NCI-H82 treated with DMSO at 0.1 percent for 48 hours (cell line): ENCODE measurements around the gene OS9.

Experiments used
- DNase-seq: peaks from one replicate; lab custom pipeline; 2025; ENCODE audit not compliant: unreplicated experiment; lab: John Stamatoyannopoulos, UW

The OS9 gene

DNA sequence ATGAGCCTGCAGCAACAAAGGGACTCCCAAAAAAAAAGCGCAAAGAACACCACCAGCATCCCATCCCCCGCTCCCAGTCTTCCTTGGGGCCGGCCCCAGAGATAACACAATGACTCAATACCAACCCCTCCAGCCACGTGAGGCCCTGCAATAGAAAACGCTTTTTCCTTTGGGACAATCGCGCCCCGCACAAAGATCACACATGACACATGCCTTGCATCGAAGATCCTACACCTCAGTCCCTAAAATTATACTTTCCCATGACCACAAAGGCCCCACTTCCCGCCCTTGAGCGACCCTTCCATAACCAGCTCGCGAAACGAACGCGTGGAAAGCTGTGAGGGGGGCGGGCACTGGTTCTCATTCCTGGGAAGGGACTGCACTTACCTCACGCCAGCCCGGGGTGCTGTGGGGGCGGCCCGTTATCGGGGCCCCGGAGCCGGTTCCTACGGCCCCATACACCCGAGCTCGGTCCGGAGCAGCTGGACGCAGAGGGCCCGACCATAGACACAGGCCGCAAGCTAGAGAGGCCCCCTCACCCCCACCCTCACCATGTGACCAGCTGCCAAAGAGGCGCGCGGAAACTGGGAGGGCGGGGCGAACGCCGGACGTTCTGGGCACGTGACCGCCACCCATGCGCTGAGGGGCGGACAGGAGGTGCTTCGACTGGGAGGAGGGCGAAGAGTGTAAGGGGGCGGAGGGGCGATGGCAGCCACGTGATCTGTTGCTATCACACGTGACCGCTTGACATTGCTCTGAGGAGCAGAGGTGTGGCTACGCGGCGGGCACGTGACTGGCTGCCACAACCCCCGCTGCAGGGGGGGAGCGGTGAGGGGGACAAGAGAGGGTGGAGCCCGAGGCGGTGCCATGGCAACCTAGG lies 58.1 kb downstream of the OS9 start, which contains the start of gene CDK4:
TSS of gene CDK4 (minus strand) at position 523 of the 880 bp plus-strand sequence. CDS start 593 bp downstream, outside the sequence.
- DNase-seq, result peak; percentile 98

DNA sequence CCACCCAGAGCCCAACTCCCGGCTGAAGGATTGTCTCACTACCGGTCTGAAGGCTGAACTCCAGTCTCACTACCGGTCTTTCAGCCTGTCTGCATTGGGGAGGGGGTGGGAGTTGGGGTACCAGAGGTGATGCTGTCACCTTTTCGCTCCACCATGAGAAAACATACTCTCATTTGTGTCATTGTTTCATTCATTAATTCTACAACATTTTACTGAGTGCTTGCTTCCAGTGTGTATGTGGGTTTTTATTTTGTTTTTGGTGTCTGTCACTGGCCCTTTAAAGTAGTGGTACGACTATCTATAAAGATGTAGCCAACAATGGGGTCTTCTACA lies 58.7 kb downstream of the OS9 start:
- DNase-seq, result no peak

DNA sequence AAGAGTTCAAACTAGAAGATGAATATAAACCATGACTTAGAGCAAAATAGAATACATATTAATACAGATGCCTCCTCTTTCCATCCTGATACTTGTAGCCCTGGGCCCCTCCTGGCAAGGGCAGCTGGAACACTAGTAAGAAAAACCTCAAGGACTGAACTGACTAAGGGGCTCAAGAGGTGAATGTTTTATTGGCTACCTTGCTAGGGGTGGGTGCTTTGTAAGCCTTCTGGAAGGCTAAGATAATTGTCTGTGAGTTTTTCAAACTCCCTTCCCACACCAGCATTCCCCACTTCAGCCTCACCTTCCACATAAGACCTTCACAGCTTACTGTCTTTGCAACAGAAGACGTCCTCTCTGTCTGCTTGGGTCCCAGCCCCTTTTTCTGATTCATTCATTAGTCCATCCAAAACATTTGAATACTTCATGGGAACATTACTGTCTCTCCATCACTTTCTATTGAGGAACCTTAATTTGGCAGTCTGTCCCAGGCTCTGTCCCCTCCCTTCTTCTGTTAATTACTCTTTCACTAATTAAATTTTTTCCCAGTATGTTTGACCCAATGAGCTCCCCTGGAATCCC lies 59.9 kb downstream of the OS9 start:
- no peak for DNase-seq

DNA sequence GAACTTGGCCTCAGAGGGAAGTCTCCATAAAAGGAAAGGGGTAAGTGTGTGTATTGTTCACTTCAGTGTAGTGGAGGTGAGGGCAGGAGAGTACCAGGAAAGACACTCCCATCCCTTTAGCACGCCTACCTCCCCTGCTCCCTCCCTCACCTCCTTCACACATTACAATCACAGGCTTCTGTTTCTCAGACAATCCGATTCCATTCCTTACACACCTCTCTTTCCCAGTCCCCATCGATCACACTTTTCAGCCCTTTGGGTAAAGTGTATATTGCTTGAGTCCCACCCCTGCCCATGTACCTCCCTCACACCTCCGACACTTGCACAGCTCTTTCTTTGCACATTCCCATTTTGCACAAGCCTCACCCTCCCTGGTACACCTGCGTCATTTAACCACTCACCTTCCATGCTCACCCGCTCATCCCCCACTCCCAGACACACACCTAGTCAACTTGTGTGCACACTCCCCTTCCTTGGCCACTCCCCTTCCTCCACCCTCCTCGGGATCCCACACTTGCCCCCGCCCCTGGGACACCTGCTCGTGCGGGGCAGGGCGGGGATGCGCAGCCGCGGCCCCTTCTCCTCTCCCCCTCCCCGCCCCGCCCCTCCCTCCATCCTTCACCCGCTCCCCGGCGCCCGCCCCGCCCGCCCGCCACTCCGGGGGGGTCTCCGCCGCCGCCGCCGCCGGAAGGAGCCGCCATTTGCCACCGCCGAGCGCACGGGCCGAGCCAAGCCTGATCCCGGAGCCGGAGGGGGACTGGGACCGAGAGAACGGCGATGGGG lies 60.7 kb downstream of the OS9 start, which contains the start of gene MARCHF9:
TSS of gene MARCHF9 (plus strand) at position 693 of the 783 bp plus-strand sequence. CDS start 426 bp downstream, outside the sequence.
- DNase-seq, result peak; percentile 76

DNA sequence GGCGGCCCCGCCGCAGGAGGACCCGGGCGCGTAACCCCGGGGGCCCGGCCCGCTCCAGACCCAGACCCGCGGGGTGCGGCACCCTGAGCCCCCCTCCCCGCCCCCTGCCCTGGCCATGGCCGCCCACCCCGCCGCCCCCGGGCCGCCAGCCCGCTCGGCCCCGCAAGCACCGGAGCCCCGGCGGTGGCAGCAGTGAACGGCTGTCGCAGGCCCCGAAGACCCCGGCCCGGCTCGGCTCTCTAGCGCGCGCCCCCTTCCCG lies 61.2 kb downstream of the OS9 start:
- DNase-seq, result no peak

DNA sequence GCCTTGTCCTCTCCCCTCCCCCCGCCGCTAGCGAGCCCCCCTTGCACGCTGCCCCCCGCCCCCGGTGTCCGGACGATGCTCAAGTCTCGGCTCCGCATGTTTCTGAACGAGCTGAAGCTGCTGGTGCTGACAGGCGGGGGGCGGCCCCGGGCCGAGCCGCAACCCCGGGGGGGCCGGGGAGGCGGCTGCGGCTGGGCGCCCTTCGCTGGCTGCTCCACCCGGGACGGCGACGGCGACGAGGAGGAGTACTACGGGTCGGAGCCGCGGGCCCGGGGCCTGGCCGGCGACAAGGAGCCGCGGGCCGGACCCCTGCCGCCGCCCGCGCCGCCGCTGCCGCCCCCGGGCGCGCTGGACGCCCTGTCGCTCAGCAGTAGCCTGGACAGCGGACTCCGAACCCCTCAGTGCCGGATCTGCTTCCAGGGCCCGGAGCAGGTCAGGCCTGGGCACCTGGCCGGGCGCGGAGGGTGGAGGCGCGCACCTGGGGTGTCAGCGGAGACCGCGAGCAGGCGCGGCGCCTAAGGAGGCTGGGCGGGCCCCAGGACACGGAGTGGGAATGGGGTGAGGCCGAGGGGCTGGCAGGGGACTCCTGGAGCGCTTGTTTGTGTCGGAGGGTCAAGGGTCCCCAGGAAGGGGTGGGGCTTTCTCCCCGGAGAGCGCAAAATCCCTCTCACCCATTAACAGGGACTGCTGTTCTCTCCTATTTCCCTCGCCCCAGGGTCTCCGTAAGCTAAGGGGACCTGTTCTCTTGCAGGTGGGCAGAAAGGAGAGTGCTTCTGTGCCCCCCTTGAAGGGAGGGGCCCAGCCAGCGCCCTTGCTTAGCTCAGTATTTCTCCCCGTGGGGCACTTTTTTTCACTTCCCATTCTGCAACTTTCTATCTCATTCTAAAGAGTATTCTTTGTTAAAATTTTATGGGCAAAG lies 61.8 kb downstream of the OS9 start:
- no peak for DNase-seq

DNA sequence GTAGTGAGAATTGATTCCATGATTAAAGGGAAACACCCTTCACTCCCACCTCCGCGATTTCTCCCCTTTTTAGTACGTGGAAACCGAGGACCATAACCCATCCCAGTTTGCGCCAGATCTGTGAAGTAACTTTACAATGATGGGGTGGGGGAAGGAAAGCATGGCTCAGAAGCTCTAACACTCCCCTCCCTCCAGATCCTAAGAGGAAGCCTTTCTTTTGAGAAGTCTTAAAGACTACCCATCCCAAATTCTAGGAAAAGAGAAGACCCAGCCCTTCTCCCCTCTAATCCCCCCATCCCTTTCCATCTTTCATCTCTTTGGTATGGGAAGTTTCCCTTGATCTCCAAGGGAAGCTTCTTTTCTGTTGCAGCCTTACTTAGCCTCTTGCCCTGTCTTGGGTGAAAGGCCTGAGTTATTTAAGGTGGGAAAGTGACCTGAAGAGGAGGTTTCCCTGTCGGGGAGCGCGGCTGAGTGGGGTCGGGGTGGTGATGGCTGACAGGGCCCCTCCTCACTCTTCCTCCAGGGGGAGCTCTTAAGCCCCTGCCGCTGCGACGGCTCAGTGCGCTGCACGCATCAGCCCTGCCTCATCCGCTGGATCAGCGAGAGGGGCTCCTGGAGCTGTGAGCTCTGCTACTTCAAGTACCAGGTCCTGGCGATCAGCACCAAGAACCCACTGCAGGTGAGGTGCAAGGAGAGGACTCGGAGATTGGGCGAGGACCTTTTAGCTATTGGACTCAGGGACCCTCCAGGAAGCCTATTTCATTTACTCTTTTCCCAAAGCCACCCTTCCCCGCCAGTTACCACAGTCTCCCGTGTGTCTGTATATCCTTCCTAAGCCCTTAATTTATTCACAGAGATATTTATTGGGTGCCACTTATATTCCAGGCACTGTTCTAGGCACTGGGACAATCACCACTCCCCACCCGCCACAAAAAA lies 62.7 kb downstream of the OS9 start:
- DNase-seq, result peak; percentile 28

DNA sequence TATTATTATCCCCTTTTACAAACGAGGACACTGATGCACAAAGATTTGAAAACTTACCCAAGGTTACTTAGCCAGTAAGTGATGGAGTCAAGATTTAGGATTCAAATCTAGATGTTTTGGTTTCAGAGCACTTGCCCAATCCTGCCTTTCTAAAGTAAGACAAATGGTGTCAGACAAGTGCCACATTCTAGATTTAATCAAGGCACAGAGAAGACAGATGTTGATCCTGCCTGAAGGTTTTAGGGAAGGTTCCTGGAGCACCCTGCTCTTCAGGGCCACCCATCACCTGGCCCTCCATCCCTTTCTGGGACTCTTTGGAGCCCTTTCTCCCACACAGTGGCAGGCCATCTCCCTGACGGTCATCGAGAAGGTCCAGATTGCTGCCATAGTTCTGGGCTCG lies 63.8 kb downstream of the OS9 start:
- no peak for DNase-seq

DNA sequence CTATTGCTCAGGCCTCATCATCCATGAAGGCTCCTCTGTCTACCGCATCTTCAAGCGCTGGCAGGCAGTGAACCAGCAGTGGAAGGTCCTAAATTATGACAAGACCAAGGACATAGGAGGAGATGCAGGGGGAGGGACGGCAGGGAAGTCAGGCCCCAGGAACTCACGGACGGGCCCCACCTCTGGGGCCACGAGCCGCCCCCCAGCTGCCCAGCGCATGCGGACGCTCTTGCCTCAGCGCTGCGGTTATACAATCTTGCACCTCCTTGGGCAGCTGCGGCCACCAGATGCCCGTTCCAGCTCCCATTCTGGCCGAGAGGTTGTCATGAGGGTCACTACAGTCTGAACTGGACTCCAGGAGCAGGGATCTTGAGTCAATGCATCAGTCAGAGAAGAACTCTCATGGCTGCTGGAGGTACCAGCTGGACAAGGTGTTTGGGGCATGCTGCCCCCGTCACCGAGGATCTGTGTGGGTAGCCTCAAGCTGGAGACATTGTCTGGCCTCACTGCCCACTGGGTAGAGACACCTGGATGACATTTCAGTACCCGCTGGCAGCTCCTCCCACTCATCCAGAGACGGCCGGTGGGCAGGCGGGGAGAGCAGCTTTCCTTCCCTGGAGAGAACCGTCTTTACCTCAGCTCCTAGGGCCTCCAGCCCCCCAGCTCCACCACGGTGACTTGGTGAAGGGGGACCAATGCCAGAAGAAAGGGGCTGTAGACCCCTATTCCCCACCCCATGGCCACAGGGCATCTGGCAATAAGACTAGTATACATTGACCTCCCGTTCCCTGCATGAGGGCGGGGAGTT lies 64.8 kb downstream of the OS9 start:
- DNase-seq, result no peak

DNA sequence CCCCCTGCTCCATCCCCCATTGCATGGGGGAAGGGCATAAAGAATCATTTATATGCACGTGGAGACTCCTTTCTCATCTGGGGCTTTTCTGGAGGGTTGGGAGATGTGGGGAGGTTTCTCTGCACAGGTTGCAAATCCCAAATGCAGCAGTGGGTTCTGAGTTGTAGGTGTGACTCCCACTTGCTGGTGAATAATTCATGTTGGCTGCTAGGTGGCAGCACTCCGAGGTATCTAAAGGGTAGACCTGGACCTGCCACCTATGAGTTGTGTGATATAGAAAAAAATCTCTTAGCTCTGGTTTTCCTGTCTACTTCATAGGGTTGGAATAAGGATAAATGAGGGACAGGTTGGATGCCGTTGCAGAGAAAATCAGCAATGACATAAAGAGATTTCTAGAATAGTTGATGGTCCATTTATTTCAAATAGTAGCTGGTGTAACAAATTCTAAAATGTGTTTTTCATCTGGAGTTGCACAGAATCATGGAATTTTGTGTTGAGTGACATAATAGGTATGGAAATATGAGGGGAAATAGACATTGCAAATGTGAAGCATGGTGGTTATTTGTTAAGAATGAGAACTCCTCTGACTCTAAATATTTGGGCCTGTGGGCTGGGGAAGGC lies 65.5 kb downstream of the OS9 start:
- DNase-seq, result peak; percentile 18

DNA sequence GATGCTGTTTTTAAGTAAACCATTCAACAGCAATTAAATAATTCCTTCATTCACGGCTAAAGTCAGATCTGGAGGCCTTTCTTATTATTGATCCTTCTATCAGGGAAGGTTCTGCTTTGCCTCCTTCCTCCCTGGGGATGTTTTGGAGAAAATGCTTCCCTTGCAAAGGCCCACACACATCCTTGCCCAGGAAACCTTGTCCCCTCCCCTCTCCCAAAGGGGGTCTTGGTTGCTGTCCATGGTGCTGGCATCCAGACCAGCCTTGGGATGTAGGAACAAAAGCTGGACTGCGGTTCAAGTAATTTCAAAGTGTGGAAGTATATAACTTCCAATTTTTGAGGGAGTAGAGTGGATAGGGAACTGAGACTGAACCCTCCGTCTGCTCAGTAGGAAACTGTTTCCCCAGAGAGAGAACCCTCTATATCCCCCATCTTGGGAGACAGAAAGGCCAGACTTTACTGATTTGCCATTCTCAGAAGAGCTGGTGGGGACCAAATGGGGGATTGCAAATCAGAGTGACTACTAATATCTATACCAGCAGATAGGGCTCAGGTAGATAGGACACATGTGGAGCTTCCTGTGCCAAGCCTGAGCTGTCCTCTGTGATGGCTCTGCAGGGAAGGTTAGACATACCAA lies 66.5 kb downstream of the OS9 start:
- DNase-seq, result no peak

DNA sequence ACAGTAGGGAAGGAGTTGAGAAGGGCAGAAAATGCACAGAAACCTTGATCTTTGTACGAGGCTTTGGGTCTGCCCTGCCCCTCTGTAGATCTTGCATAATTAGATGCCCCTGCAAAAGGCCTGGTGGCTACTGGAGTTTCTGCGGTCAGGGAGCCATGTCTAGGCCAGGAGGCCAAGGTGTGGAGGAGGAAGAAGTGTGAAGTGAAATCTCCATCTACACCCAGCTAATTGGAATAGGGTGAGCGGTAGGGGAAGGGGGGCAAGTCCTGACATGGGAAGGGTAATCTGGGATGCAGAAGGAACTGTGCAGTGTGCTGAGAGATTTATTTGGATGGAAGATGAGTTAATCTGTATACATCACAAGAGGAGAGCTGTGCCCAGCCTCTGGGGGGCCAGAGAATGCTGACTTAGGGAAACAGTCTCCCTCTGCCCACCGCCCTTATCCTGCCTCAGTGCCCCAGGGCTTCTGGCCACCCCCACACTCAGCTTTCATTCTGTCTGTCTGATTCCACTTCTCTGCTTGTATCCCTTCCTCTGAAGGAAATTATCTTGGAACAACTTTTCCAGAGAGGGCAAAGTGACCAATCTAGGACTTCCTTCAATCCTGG lies 67.6 kb downstream of the OS9 start:
- peak; percentile 36 for DNase-seq

DNA sequence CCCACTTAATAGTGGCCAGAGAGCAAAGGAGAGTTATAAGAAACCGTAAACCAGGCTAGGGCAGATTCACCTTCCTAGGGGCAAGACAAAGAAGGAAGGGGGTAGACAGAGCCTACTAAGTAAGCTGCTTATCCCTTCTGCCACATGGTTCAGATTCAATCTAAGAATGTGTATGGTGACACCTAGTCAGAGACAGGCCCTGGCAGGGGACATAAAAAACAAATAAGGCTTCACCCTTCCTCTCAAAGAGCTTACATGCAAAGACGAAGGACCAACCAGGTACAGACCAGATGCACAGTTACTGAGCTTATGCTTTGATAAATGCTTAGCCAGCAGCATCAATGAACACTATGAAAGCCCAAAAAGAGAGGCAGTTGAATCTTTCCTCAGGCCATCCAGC lies 68.5 kb downstream of the OS9 start:
- DNase-seq, result peak; percentile 88

DNA sequence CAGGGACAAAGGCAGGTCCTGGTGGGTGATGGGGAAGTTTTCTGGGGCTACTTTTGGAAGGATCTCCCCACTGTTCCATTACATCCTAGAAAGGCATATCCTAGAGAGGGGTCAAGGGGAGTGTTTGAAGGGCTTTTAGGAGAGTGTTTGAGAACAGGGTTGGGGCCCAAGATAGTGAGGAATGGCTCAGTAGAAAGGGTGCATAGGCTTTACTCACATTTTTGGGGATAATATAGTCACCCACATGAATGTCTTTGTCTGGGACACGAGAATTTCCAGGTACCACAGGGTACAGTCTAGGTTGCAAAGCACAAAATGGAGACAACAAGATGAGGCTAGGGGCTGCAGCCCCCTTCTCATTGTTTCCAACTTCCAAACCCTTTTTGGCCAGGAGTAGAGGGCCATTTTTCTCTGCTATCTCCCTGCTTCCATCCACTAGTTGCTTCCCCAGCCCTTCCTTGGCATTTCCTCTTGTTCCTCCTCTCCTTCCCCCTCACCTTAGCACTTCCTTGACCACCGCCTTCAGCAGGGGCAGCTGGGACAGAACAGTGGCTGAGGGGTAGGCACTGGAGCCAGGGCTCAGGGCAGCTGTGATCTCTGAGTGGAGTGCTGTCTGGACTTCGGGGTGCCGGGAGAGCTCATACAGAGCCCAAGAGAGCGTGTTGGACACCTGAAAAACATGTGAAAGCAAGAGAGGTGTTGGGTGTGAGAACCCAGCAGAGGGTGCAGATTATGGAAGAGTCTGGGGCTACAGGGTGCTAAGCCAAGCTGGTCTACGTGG lies 70.1 kb downstream of the OS9 start:
- no peak for DNase-seq

DNA sequence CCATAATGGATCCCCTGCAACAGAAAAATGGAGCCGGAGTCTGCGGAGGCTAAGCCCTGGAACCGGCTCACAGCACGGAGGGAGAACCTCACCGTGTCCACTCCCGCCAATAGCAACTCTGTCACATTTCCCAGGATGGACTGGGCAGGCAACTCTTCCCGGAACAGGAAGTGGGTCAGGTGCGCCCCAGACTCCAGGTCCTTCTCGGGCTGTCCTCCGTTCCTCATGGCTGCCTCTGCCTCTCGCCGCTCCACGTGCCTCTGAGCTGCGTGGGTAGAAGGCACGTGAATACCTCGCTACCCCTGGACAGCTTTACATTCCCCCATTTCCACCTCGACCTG lies 70.7 kb downstream of the OS9 start:
- DNase-seq, result no peak

DNA sequence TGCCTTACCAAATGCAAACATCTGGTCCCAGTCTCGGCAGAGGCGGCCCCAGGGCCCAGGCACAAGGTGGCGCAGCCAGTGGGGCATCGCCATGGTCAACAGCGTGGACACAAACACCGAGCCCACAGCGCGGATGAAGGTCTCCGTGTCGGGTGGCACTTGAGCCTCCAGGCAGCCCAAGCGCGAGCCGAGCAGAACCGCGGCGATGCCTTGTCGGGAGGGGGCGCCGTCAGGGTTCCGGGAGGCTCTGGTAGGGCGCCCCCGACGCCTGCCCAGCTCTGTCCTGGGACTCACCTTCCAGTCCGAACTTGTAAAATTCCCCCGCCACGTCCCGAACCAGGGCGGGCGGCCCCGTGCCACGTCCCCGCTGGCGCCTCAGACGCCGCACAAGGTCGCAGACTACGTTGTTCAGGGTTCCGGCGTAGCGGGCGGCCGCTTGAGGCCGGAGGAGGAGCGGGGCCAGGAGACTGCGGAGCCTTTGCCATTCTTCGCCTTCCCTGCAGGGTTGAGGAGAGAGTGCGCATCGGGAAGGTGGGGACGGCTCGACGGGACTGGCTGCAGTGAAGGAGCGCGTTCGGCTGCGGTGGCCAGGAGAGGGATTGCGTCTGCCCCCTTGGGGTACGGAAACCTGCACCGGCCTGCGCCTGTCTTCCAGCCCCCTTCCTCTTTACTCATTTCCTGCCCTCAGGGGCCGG lies 71.2 kb downstream of the OS9 start:
- no peak for DNase-seq
